ENCODE data around the gene TOR4A.

Gene TOR4A

GRCh38 chr9:137309368-137310188 lies 32.1 kb downstream of the TOR4A start:
- no peak for DNase-seq

- no peak for DNase-seq
These were observed 32.9 kb downstream of the TOR4A start for GRCh38 chr9:137310189-137311052.

- no peak for DNase-seq
These were observed 33.9 kb downstream of the TOR4A start for GRCh38 chr9:137311171-137311985.

DNA sequence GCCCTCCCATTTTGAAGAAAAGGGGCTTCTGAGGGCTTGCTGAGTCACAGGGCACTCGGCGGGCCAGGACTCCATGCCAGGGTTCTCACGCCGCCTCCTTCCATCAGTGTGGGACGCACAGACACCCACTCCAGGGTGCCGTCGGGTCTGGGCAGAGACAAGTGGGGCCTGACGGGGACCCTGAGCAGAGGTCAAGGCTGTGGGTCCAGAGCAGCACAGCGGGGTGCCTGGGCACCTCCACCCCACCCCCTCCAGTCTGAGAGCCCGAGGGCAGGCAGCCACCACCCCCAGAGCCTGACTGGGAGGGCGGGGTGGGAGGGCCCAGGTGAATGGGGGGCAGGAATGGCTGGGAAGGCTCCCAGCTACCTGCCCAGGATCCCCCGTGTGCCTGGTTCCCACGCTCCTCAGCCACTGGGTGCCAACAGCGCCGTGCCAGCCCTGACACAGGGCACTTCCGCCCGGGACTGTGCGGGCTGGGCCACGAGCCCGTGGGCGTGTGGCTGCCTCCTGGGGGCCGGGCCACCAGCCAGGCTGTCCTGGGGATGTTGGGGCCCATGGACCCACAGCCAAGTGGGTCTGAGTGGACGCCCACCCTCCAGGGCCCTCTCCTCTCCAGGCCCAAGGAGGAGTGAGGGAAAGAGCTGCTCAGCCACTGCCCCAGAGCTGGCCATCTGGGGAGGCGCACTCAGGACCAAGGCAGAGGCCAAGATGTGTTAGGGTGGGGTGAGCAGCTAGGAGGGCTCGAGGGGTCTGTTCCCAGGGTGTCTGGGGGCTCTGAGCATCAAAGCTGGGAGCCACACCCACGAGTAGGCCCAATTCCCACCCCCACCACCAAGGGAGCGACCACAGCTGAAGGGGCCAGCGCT lies 34.7 kb downstream of the TOR4A start:
- no peak for DNase-seq

- no peak for DNase-seq
These were observed 35.4 kb downstream of the TOR4A start for GRCh38 chr9:137312852-137313325.

- DNase-seq: no peak
These were observed 35.9 kb downstream of the TOR4A start for GRCh38 chr9:137313326-137313936.

- no peak for DNase-seq
These were observed 36.5 kb downstream of the TOR4A start for GRCh38 chr9:137313956-137314560.

- no peak for DNase-seq
These were observed 37.3 kb downstream of the TOR4A start for GRCh38 chr9:137314561-137315560.

DNA sequence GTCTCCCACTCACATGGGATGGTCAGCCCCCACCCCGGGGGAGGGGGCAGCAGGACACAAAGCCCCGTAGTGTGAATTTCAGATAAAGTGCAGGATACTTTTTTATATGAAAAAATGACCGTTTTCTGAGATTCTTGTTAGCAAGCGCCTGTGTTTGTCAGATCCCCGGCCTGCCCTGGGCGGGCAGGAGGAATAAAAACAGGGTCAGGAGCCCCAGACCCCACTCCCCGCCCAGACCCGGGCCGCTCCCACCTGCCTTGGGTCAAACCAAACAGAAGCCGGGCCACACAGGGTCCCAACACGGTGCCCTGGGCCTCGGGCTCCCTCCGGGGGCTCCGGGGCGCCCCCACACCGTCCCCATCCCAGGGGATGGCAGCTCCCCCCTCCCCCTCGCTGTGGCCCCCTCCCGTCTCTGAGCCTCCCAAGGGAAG lies 38.1 kb downstream of the TOR4A start:
- no peak for DNase-seq

DNA sequence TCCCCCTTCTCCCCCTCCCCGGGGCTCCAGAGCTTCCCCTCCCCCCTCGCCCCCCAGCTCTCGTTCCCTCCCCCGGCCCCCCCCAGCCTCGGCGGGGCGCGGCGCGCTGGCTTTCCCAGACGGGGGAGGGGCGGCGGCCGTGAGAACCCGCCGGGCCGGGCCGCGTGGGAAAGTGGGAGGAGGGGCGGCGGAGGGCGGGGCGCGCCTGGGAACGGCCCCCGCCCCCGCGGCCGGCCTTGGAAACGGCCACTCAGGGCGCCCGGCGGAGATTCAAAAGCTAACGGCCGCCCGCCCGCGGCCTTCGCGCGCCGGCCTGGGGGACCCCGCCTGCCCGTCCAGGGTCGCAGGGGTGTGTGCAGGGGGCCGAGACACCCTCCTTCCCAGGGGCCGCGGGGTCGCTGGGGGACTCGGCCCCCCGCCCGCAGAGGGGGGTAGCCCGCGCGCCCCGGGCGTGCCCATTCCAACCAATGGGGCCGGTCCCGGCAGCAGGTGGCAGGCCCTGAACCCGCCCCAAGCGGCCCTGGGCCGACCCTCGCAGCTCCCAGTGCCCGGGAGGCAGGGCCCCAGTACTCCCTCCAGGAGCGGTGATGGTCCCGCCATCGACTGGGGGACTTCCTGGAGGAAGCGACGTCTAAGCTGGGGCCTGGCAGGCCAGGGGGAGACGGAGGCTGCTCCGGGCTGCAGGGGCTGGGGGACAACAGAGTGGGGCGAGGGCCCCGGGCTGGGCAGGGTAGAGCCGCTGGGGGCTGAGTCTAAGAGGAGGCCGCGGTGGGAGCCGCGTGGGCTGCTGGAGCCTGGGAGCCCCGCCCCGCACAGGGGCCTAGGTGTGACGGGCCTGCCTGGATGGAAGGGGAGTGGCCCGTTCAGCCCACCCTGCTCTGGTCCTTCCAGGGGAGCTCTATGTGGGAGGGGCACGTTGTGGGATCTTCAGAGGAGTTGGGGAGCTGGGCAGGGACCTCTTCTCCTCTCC lies 38.8 kb downstream of the TOR4A start:
- peak; percentile 3 for DNase-seq

DNA sequence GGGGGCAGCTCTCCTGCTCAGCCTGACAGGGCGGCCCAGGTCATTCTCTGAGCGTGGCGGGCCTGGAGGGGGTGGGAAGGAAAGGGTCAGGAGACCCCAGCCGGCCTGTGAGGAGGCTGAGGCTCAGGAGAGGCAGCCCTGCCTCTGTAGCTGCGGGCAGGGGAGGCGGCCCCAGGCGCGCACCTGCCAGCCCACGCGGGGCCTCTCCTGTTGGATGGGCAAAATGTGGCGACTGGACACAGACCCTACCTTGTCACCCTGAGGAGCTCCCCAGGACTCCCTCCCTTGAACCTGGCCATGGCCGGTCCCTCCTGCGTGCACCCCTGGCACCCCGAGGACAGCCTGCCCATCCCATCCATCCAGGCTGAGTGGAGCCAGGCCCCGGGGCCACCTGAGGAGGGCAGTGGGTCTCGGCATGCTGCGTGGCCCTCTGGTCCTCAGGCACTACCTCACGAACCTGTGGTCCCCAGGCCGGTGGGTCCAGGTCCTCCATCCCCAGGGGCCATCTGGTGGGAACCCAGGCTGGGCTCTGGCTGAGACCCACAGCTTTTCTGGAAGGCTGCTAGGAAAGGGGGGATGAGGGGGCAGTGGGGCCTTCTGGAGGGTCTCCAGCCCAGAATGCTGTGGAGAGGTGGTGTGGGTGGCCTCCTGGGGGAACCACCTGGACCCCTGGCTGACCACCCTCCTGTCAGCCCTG lies 39.6 kb downstream of the TOR4A start:
- DNase-seq: no peak

- no peak for DNase-seq
These were observed 40.4 kb downstream of the TOR4A start for GRCh38 chr9:137317718-137318511.

- no peak for DNase-seq
These were observed 41.1 kb downstream of the TOR4A start for GRCh38 chr9:137318602-137319001.

DNA sequence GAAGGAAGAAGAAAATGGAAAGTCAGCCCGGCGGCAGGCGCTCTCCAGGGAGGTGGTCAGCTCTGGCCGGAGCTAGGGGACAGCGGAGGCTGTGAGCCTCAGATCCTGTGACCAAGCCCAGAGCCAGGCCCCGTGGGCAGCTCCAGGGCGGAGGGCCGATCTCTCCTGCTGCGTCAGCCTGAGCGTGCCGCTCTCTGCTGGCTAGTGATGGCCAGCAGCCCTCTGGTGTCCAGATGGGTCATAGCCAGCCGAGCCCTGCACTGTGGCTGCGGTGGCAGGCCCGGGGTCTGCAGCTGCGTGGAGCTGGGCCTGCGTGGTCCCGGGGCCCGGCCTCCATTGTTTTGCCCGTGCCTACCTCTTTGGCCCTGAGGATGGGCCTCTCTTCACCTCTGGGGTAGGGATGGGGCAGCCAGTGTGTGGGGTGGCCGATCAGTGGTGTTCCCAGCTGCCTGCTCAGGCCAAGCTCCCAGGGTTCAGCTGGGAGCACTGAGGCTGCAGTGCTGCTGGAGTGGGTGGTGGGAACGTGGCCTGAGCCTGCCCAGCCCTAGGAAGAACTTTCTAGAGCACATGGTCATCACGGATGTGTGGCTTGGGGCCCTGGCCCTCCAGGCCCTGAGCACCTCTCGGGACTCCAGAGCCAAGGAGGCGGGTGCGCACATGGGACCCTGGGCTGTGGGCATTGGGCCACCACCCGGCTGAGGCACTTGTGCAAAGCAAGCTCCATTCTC lies 41.6 kb downstream of the TOR4A start:
- DNase-seq: no peak

GRCh38 chr9:137319739-137320551 lies 42.4 kb downstream of the TOR4A start:
- no peak for DNase-seq
